Parathyroid adenoma (tissue), 2 donors: Measurements from ENCODE around the gene CLN3.
"Not testable (repeated sequence)": the region's sequence is repeated elsewhere in the genome, so short reads cannot be mapped to it uniquely, and the experiment has no call there.

Source experiments
- H2AFZ ChIP-seq: fragments of 300-600 bp; sonication (generic); one replicate; pipeline ENCODE4 v1.7.0; 2017; ENCODE audit warnings: antibody characterized with exemption, mild to moderate bottlenecking
- H3K27ac ChIP-seq: fragments of 300-600 bp; sonication (generic); one replicate; pipeline ENCODE4 v1.7.0; 2017
- H3K27me3 ChIP-seq: fragments of 300-600 bp; sonication (generic); one replicate; pipeline ENCODE4 v1.7.0; 2017; ENCODE audit warnings: low read length; ENCODE audit not compliant: control insufficient read depth, insufficient read depth
- H3K36me3 ChIP-seq: fragments of 300-600 bp; sonication (generic); one replicate; pipeline ENCODE4 v1.7.0; 2017; ENCODE audit warnings: low read length; ENCODE audit not compliant: control insufficient read depth, insufficient read depth
- H3K4me1 ChIP-seq: fragments of 300-600 bp; sonication (generic); one replicate; pipeline ENCODE4 v1.7.0; 2017; ENCODE audit warnings: control low read depth
- H3K4me2 ChIP-seq: fragments of 300-600 bp; sonication (generic); one replicate; pipeline ENCODE4 v1.7.0; 2017; ENCODE audit warnings: low read length
- H3K4me3 ChIP-seq: fragments of 300-600 bp; sonication (generic); one replicate; pipeline ENCODE4 v1.7.0; 2017; ENCODE audit warnings: low read depth, low read length
- H3K79me2 ChIP-seq: fragments of 300-600 bp; sonication (generic); one replicate; pipeline ENCODE4 v1.7.0; 2017; ENCODE audit warnings: control low read depth
- H3K9ac ChIP-seq: fragments of 300-600 bp; sonication (generic); one replicate; pipeline ENCODE4 v1.7.0; 2017; ENCODE audit warnings: mild to moderate bottlenecking
- H3K9me3 ChIP-seq: fragments of 300-600 bp; sonication (generic); one replicate; pipeline ENCODE4 v1.7.0; 2017; ENCODE audit warnings: low read length; ENCODE audit not compliant: control insufficient read depth
- TF ChIP-seq, protein P1 (sequence below): fragments of 300-600 bp; sonication (generic); IDR thresholded peaks from one replicate; pipeline ENCODE4 v1.7.0; 2017; ENCODE audit warnings: antibody characterized with exemption, mild to moderate bottlenecking
- donor health status: primary hyperparathyroidism.

CLN3 gene

DNA sequence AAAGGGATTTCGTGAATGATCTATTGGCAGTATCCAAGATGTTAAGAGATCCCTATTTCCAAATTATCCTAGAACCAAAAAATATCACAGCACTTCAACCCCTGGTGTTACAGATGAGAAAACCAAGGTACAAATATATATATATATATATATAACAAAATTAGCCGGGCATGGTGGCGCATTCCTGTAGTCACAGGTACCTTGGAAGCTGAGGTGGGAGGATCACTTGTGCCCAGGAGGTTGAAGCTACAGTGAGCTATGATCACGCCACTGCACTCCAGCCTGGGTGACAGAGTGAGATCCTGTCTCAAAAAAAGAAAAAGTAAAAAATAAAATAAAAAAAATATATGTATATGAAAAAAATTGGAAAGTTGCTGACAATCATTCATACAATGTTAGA lies 637 bp upstream of the CLN3 start:
- peak overlapping the region; percentile 99 for H3K27ac ChIP-seq
- TF ChIP-seq, protein P1, sequence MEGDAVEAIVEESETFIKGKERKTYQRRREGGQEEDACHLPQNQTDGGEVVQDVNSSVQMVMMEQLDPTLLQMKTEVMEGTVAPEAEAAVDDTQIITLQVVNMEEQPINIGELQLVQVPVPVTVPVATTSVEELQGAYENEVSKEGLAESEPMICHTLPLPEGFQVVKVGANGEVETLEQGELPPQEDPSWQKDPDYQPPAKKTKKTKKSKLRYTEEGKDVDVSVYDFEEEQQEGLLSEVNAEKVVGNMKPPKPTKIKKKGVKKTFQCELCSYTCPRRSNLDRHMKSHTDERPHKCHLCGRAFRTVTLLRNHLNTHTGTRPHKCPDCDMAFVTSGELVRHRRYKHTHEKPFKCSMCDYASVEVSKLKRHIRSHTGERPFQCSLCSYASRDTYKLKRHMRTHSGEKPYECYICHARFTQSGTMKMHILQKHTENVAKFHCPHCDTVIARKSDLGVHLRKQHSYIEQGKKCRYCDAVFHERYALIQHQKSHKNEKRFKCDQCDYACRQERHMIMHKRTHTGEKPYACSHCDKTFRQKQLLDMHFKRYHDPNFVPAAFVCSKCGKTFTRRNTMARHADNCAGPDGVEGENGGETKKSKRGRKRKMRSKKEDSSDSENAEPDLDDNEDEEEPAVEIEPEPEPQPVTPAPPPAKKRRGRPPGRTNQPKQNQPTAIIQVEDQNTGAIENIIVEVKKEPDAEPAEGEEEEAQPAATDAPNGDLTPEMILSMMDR: no peak
- H3K9me3 ChIP-seq: no peaks in the 10 kb centered on the region
- peak overlapping the region; percentile 96 for H3K4me3 ChIP-seq
- H2AFZ ChIP-seq: peak overlapping the region; percentile 97
- H3K27me3 ChIP-seq: no peaks in the 10 kb centered on the region
- H3K79me2 ChIP-seq: no peaks in the 10 kb centered on the region
- H3K9ac ChIP-seq: no peak overlapping the region
- H3K4me2 ChIP-seq: peak overlapping the region; percentile 94
- no peaks in the 10 kb centered on the region for H3K4me1 ChIP-seq
- no peaks in the 10 kb centered on the region for H3K36me3 ChIP-seq

DNA sequence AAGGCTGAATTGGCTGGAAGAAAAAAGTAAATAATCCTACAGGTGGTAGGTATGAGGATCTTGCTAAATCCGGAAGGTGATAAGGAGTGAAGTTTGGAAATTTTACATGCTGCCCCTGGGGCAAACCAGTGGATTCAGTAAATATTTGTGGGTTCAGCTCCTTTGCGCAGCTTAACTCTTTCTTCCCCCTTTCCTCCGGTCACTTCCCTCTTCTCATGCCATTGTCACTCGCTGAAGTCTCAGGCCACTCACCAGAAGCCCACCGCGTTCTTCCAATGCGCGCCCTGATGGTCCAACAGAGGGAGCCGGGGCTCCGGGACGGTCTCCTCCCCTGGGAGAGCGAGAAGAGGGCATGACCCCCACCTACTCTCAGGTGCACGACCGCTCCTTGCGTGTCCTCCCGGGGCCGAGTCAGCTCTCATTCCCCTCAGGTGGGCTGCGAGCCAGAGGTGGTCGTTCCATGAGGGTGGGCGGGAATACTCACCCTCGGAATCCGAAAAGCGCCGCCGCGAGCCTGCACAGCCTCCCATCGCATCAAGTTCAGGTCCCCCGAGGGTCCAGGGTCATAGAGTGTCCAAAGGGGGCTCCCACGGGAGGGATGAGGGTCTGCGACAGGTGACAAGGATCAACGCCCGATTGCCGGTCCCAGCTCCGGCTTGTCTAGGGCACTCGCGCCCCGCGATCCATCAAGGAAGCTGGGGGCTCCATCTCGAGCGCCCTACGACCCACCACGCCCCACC lies 474 bp downstream of the CLN3 start:
- Histone ChIP-seq H3K27me3 (no peaks in the 10 kb centered on the region), H3K79me2 (no peaks in the 10 kb centered on the region), H3K4me2 (peak overlapping the region; percentile 94), H2AFZ (peak overlapping the region; percentile 97), H3K4me3 (peak overlapping the region; percentile 96), H3K9ac (peak overlapping the region; percentile 90), H3K4me1 (no peaks in the 10 kb centered on the region), H3K9me3 (no peaks in the 10 kb centered on the region), H3K27ac (peak overlapping the region; percentile 99), H3K36me3 (no peaks in the 10 kb centered on the region)
- TF ChIP-seq, protein P1: peak; percentile 36

DNA sequence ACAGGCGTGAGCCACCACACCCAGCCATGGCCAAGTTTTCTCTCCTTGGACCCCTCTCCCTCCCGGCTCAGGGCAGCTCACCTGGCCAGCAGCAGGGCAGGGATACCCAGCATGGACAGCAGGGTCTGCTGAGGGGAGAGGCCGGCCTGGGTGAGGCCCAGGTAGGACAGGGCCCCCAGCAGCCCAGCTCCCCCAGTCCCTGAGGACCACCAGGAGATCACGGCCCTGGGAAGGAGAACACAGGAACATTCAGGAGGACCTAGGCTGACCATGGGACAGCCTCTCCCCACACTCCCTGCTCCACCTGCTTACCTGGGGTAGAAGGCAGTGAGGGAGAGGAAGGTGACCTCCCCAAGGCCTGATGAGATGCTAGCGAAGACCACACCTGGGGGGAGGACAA lies 5.6 kb downstream of the CLN3 start:
- Histone ChIP-seq H2AFZ (no peak overlapping the region), H3K36me3 (no peaks in the 10 kb centered on the region), H3K4me3 (no peak overlapping the region), H3K4me1 (no peaks in the 10 kb centered on the region), H3K27ac (no peak overlapping the region), H3K9me3 (no peaks in the 10 kb centered on the region), H3K79me2 (no peaks in the 10 kb centered on the region), H3K27me3 (no peaks in the 10 kb centered on the region), H3K4me2 (no peak overlapping the region), H3K9ac (no peak overlapping the region)
- TF ChIP-seq, protein P1: no peak

DNA sequence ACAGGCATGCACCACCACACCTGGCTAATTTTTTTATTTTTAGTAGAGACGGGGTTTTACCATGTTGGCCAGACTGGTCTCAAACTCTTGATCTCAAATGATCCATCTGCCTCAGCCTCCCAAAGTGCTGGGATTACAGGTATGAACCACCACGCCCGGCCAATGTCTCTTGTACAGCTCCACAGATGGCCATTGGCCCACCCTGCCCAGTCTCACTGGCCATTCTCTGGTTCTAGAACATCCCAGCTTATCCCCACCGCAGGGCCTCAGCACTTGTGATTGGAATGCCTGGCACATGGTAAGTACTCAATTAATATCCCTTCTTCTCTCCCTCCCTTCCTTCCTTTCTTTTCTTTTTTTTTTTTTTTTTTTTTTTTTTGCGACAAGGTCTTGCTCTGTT lies 8.5 kb downstream of the CLN3 start:
- H3K27me3 ChIP-seq, H3K4me3 ChIP-seq, H2AFZ ChIP-seq, H3K4me2 ChIP-seq, H3K36me3 ChIP-seq, H3K9me3 ChIP-seq, H3K4me1 ChIP-seq, H3K9ac ChIP-seq, H3K79me2 ChIP-seq, H3K27ac ChIP-seq: not testable (repeated sequence)

DNA sequence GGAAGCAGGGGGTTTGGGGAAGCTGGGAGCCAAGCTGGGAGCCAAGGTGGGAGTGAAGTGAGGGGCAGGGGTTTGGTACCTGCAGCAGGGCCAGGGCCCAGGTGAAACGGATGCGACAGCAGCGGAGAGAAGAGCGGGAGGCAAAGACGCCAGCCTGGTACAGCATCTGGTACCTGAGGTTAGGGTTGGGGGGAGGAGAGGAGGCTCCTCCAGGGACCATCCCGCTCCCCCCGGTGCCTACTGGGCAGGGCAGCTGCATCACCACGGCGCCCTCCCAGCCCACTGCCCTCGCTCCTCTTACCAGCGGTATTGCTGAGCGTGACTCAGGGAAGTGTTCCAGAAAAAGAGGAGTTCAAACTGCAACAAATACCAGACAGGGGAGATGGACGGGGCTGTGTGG lies 9.8 kb downstream of the CLN3 start:
- Histone ChIP-seq H3K9me3 (no peaks in the 10 kb centered on the region), H3K9ac (no peak overlapping the region), H3K4me1 (no peaks in the 10 kb centered on the region), H3K27me3 (no peaks in the 10 kb centered on the region), H2AFZ (no peak overlapping the region), H3K36me3 (no peaks in the 10 kb centered on the region), H3K4me2 (no peak overlapping the region), H3K27ac (no peak overlapping the region), H3K79me2 (no peaks in the 10 kb centered on the region), H3K4me3 (no peak overlapping the region)
- TF ChIP-seq, protein P1: no peak
